ENCODE measurements around the gene RADIL. TPM values are rescaled to one million over a fixed set of nuclear protein-coding genes. Genes with fewer than 3 reads are reported as not detected.

The RADIL gene
- polyA plus RNA-seq, 3 donors = not detected

DNA sequence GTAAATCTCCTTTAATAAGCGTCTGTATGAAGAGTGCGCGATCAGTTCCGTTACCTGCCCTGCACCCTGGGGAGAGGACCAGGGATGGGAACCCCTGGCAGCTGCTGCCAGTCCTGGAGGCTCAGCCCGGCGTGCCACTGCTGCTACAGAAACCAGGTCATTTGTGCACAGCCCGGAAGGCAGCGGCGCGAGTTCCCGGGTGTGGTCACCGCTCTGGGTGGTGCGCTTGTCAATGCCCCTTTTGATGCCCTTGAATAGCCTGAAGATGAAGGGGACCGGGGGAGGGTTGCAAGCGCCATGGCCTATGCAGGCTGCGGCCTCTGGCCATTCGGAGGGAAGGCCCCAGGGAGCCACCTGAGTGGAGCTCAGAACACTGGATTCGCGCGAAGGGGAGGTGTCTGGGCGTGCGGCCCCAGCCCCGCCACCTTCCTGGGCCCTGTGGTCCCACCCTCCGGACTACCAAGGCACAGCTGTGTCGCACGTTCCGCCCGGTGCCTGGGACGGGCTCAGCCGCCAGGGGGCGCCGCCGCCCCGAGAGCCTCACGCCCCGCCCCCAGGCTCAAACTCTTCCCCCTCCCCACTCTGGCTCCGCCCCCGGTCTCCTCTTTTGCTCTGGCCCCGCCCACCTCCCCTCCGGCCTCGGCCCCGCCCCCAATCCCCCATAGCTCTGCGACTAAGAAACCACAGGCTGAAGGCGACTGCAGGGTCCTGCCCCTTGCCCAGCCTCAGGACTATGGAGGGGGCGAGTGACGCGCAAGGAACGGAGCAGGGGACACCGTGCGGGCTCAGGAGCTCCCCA is 91.6 kb downstream of the RADIL start:
- peak; percentile 57 to 71 (median 63) for DNase-seq
- Mint-ChIP-seq H3K27ac (peak overlapping the region in 2 of 7 donors; percentile 8 to 54), H3K27me3 (ENCODE audit: low read depth in 3 of 3) (peaks cover 0 to 3% (median 0%) of the 10 kb centered on the region in 3 donors), H3K36me3 (peaks cover 35 to 45% of the 10 kb centered on the region in 2 donors), H3K4me1 (peaks cover 8% of the 10 kb centered on the region), H3K9me3 (peaks cover 0 to 8% (median 2%) of the 10 kb centered on the region in 7 donors), H3K4me3 (no peak overlapping the region)
- Histone ChIP-seq H3K9ac (ENCODE audit: insufficient read depth, low read length, poor library complexity, severe bottlenecking) (no peak overlapping the region), H3K36me3 (replicated peaks in 1 of 2; ENCODE audit: control insufficient read depth in 1 of 2, insufficient read depth in 2 of 2, low read length in 2 of 2) (peaks cover 48 to 49% of the 10 kb centered on the region in 2 donors), H3K4me1 (ENCODE audit: control insufficient read depth in 1 of 2, insufficient read depth in 2 of 2, low read length in 2 of 2) (peaks cover 12 to 17% of the 10 kb centered on the region in 2 donors), H3K79me2 (ENCODE audit: insufficient read depth, low read length) (no peaks in the 10 kb centered on the region), H2AFZ (ENCODE audit: insufficient read depth, low read depth, low read length, poor library complexity, severe bottlenecking) (no peak overlapping the region), H3K4me3 (replicated peaks in 1 of 3; ENCODE audit: low read depth in 2 of 3, low read length in 3 of 3) (peak overlapping the region; percentile 19 to 66 (median 28)), H3K4me2 (replicated peaks; ENCODE audit: extremely low read depth, low read length, poor library complexity, severe bottlenecking) (peak overlapping the region; percentile 71), H4K20me1 (ENCODE audit: insufficient read depth, low read length) (peaks cover 28% of the 10 kb centered on the region), H3K27me3 (ENCODE audit: control insufficient read depth in 2 of 2, insufficient read depth in 2 of 2, low read length in 2 of 2) (no peaks in the 10 kb centered on the region), H3K27ac (ENCODE audit: low read depth in 1 of 2, low read length in 2 of 2) (no peak overlapping the region), H3K9me3 (replicated peaks in 1 of 2; ENCODE audit: control insufficient read depth in 1 of 2, insufficient read depth in 1 of 2, low read length in 2 of 2) (no peaks in the 10 kb centered on the region)
- intact Hi-C loops (cut with micrococcal nuclease) = no loop called here
- TF ChIP-seq, protein P1, sequence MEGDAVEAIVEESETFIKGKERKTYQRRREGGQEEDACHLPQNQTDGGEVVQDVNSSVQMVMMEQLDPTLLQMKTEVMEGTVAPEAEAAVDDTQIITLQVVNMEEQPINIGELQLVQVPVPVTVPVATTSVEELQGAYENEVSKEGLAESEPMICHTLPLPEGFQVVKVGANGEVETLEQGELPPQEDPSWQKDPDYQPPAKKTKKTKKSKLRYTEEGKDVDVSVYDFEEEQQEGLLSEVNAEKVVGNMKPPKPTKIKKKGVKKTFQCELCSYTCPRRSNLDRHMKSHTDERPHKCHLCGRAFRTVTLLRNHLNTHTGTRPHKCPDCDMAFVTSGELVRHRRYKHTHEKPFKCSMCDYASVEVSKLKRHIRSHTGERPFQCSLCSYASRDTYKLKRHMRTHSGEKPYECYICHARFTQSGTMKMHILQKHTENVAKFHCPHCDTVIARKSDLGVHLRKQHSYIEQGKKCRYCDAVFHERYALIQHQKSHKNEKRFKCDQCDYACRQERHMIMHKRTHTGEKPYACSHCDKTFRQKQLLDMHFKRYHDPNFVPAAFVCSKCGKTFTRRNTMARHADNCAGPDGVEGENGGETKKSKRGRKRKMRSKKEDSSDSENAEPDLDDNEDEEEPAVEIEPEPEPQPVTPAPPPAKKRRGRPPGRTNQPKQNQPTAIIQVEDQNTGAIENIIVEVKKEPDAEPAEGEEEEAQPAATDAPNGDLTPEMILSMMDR (IDR thresholded peaks at IDR 0.05) = peak; percentile 94
- WGBS (ENCODE audit: insufficient coverage) = 67% methylated on average over 29 of the region's 50 CpGs

DNA sequence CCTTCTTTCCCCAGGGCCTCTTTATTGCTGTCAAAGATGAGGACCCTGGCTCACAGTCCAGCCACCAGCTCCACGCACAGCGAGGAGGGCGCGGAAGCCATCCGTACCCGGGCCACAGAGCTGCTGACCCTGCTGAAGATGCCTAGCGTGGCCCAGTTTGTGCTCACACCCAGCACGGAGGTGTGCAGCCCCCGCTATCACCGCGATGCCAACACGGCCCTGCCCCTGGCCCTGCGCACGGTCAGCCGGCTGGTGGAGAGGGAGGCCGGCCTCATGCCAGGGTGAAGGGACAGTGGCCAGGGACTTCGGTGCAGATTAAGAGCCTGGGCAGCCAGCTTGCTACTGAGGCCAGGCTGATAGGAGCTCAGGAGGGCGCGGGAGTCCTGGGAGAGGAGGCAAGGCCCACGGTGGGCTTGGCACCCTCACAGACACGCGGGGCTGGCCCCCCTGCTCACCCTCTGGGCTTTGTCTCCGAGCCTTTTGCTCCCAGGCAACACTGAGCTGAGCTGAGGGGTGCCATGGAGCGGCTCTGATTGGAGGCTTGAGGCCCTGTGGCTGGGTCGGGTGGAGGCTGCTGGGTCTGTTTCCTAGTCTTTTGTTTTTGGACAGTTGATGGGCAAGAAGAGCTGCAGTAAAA is 92.3 kb downstream of the RADIL start:
- intact Hi-C loops (cut with micrococcal nuclease) = no loop called here
- Histone ChIP-seq H3K4me3 (replicated peaks in 1 of 3; ENCODE audit: low read depth in 2 of 3, low read length in 3 of 3) (no peak overlapping the region), H2AFZ (ENCODE audit: insufficient read depth, low read depth, low read length, poor library complexity, severe bottlenecking) (no peak overlapping the region), H4K20me1 (ENCODE audit: insufficient read depth, low read length) (peaks cover 33% of the 10 kb centered on the region), H3K27ac (ENCODE audit: low read depth in 1 of 2, low read length in 2 of 2) (no peak overlapping the region), H3K4me1 (ENCODE audit: control insufficient read depth in 1 of 2, insufficient read depth in 2 of 2, low read length in 2 of 2) (peaks cover 12 to 17% of the 10 kb centered on the region in 2 donors), H3K9ac (ENCODE audit: insufficient read depth, low read length, poor library complexity, severe bottlenecking) (no peak overlapping the region), H3K36me3 (replicated peaks in 1 of 2; ENCODE audit: control insufficient read depth in 1 of 2, insufficient read depth in 2 of 2, low read length in 2 of 2) (peaks cover 55 to 56% of the 10 kb centered on the region in 2 donors), H3K4me2 (replicated peaks; ENCODE audit: extremely low read depth, low read length, poor library complexity, severe bottlenecking) (no peak overlapping the region), H3K9me3 (replicated peaks in 1 of 2; ENCODE audit: control insufficient read depth in 1 of 2, insufficient read depth in 1 of 2, low read length in 2 of 2) (no peaks in the 10 kb centered on the region), H3K27me3 (ENCODE audit: control insufficient read depth in 2 of 2, insufficient read depth in 2 of 2, low read length in 2 of 2) (no peaks in the 10 kb centered on the region), H3K79me2 (ENCODE audit: insufficient read depth, low read length) (no peaks in the 10 kb centered on the region)
- DNase-seq = no peak
- Mint-ChIP-seq H3K36me3 (peaks cover 40 to 52% of the 10 kb centered on the region in 2 donors), H3K27ac (peak overlapping the region in 2 of 7 donors; percentile 8 to 54), H3K4me1 (peaks cover 8% of the 10 kb centered on the region), H3K4me3 (no peak overlapping the region), H3K9me3 (peaks cover 0 to 8% (median 2%) of the 10 kb centered on the region in 7 donors), H3K27me3 (ENCODE audit: low read depth in 3 of 3) (peaks cover 0 to 3% (median 0%) of the 10 kb centered on the region in 3 donors)
- 96% methylated on average over 25 of the region's 25 CpGs for WGBS (ENCODE audit: insufficient coverage)
- TF ChIP-seq, protein P1 (IDR thresholded peaks at IDR 0.05) = no peak
